GM23338 (cell line): ENCODE data around the gene CYTH3. TPM values are rescaled to one million over a fixed set of nuclear protein-coding genes. Genes with fewer than 3 reads are reported as not detected.

Experiments
- ATAC-seq: fragments of 200-7000 bp; cut with Tn5 transposase; 3 replicates; pipeline ENCODE4 v1.9.1; 2020
- DNase-seq: peaks from one replicate; pipeline ENCODE4 v3.0.0-alpha.2; 2015; ENCODE audit warnings: low spot score
- H2AFZ ChIP-seq: fragments of 200-600 bp; sonication (generic); 2 replicates; pipeline ENCODE4 v1.8.0; 2016; ENCODE audit warnings: antibody characterized with exemption, mild to moderate bottlenecking, moderate library complexity
- H3F3A ChIP-seq: fragments of 200-600 bp; sonication (generic); replicated peaks from 2 replicates; pipeline ENCODE4 v1.8.0; 2017; ENCODE audit warnings: antibody characterized with exemption, mixed run types, low read depth
- H3K27ac ChIP-seq: fragments of 200-600 bp; sonication (generic); 2 replicates; pipeline ENCODE4 v1.6.1; 2016; ENCODE audit warnings: low read depth
- H3K27me3 ChIP-seq: fragments of 200-600 bp; sonication (generic); 2 replicates; pipeline ENCODE4 v1.8.0; 2016; ENCODE audit warnings: mild to moderate bottlenecking, mixed run types, moderate library complexity; ENCODE audit not compliant: insufficient read depth
- H3K36me3 ChIP-seq: fragments of 200-600 bp; sonication (generic); 2 replicates; pipeline ENCODE4 v1.8.0; 2016; ENCODE audit warnings: mild to moderate bottlenecking; ENCODE audit not compliant: insufficient read depth
- H3K4me1 ChIP-seq: fragments of 200-600 bp; sonication (generic); 2 replicates; pipeline ENCODE4 v1.8.0; 2016; ENCODE audit warnings: mild to moderate bottlenecking, moderate library complexity; ENCODE audit not compliant: insufficient read depth
- H3K4me2 ChIP-seq: fragments of 200-600 bp; sonication (generic); 2 replicates; pipeline ENCODE4 v1.7.1; 2017; ENCODE audit warnings: mixed run types
- H3K4me3 ChIP-seq: fragments of 200-600 bp; sonication (generic); 2 replicates; pipeline ENCODE4 v1.6.1; 2016; ENCODE audit warnings: mixed run types
- H3K79me2 ChIP-seq: fragments of 200-600 bp; sonication (generic); replicated peaks from 2 replicates; pipeline ENCODE4 v1.8.0; 2017; ENCODE audit warnings: mild to moderate bottlenecking; ENCODE audit not compliant: insufficient read depth
- H3K9me2 ChIP-seq: fragments of 200-600 bp; sonication (generic); 2 replicates; pipeline ENCODE4 v1.8.0; 2017; ENCODE audit not compliant: insufficient read depth
- H4K20me1 ChIP-seq: fragments of 200-600 bp; sonication (generic); replicated peaks from 2 replicates; pipeline ENCODE4 v1.8.0; 2017; ENCODE audit warnings: mild to moderate bottlenecking; ENCODE audit not compliant: insufficient read depth
- H3K27ac Mint-ChIP-seq: 2 replicates; pipeline ENCODE4 v1.8.0; 2020; ENCODE audit warnings: inconsistent platforms, mild to moderate bottlenecking, moderate library complexity, mixed read lengths
- H3K27me3 Mint-ChIP-seq: 3 replicates; pipeline ENCODE4 v1.8.0; 2022; ENCODE audit warnings: low read depth, mild to moderate bottlenecking, moderate library complexity, mixed read lengths, inconsistent platforms; ENCODE audit not compliant: insufficient read depth, poor library complexity
- H3K36me3 Mint-ChIP-seq: 3 replicates; pipeline ENCODE4 v1.8.0; 2021; ENCODE audit warnings: low read depth, mild to moderate bottlenecking, inconsistent platforms, moderate library complexity, mixed read lengths
- H3K4me1 Mint-ChIP-seq: 3 replicates; pipeline ENCODE4 v1.8.0; 2020; ENCODE audit warnings: mild to moderate bottlenecking, inconsistent platforms, mixed read lengths
- H3K4me3 Mint-ChIP-seq: 3 replicates; pipeline ENCODE4 v1.8.0; 2021; ENCODE audit warnings: moderate library complexity, mild to moderate bottlenecking, inconsistent platforms, mixed read lengths
- H3K9me3 Mint-ChIP-seq: 3 replicates; pipeline ENCODE4 v1.8.0; 2020; ENCODE audit warnings: moderate library complexity, mild to moderate bottlenecking, inconsistent platforms, mixed read lengths
- CREB1 ChIP-seq: fragments of 250-450 bp; sonication (Bioruptor Pico); IDR thresholded peaks from 2 replicates; pipeline ENCODE4 v1.5.0; 2020; ENCODE audit warnings: low read depth, mild to moderate bottlenecking, moderate library complexity
- EZH2phosphoT487 ChIP-seq: fragments of 200-600 bp; sonication (generic); IDR thresholded peaks from one replicate; pipeline ENCODE4 v1.8.1; 2018; ENCODE audit warnings: antibody characterized with exemption; ENCODE audit not compliant: unreplicated experiment
- NANOG ChIP-seq: IDR thresholded peaks from 2 replicates; pipeline ENCODE4 v1.6.1; 2016; ENCODE audit warnings: antibody characterized with exemption, borderline replicate concordance
- POLR2AphosphoS5 ChIP-seq: IDR thresholded peaks from 2 replicates; pipeline ENCODE4 v1.6.1; 2016; ENCODE audit warnings: antibody characterized with exemption, low read depth
- STAT1 ChIP-seq: IDR thresholded peaks from one replicate; pipeline ENCODE4 v1.6.1; 2016; ENCODE audit warnings: antibody characterized with exemption; ENCODE audit not compliant: unreplicated experiment
- ZNF331 ChIP-seq: fragments of 250-450 bp; sonication (Bioruptor Pico); IDR thresholded peaks from 2 replicates; pipeline ENCODE4 v1.5.0; 2020; ENCODE audit warnings: low read depth, mild to moderate bottlenecking, moderate library complexity
- polyA plus RNA-seq: library from polyadenylated mRNA; unstranded; fragments of >200 nt; fragmentation: Nextera tagmentation; extraction: Ambion mirVana; gene quantifications from 2 replicates; pipeline ENCODE4 v1.2.1, GENCODE V29; 2016
- total RNA-seq: library from RNA; depleted of rRNA; stranded (reverse); fragments of >200 nt; shearing (Covaris generic); gene quantifications from 2 replicates; pipeline ENCODE4 v1.2.3, GENCODE V29; 2014
- TF ChIP-seq, protein P1 (sequence below): fragments of 250-450 bp; sonication (Bioruptor Pico); IDR thresholded peaks from 2 replicates; pipeline ENCODE4 v1.5.0; 2020; ENCODE audit warnings: mild to moderate bottlenecking, moderate library complexity
- TF ChIP-seq, protein P2 (sequence below): IDR thresholded peaks from one replicate; pipeline ENCODE4 v1.6.1; 2018; ENCODE audit warnings: antibody characterized with exemption; ENCODE audit not compliant: unreplicated experiment
- TF ChIP-seq, protein P3 (sequence below), 2 experiments: fragments of 200-600 bp in 1 of 2; sonication (generic) in 1 of 2; conservative IDR thresholded peaks; 2 replicates each; pipeline versions ENCODE4 v1.5.1 to v1.6.1; 2016 to 2017; ENCODE audit warnings: antibody characterized with exemption in 2 of 2, low read depth in 2 of 2, mild to moderate bottlenecking in 2 of 2, moderate library complexity in 1 of 2

Gene CYTH3
- total and polyA plus RNA-seq, 2 experiments from 2014 or later: 4.6 to 15.3 TPM

DNA sequence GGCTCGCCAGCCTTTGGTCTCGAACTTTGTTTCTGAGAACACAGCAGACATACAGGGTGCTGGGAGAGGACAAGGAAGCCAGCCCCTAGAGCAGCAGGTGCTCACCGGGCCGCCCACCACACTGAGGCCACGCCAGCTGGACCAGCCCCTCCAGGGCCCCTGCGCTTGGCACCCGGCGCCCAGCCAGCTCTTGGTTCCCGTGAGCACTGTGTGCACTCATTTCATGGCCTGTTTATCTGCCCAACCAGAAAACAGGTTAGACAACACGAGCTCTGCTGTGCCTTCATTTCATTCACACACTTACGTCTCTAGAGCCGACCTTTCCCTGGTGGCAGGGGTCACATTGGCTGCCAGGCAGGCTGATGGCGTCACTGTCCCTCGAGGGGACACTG, 104.0 kb downstream of the CYTH3 start:
- Mint-ChIP-seq H3K9me3 (no peaks in the 10 kb centered on the region), H3K27me3 (peaks cover 20% of the 10 kb centered on the region), H3K4me3 (no peak overlapping the region), H3K36me3 (peaks cover 5% of the 10 kb centered on the region; the same call in 2 of the 3 replicates), H3K27ac (peak overlapping the region; percentile 52; the same call in 1 of the 2 replicates), H3K4me1 (peaks cover 40% of the 10 kb centered on the region)
- Histone ChIP-seq H3K79me2 (no peaks in the 10 kb centered on the region), H2AFZ (no peak overlapping the region), H4K20me1 (no peaks in the 10 kb centered on the region), H3F3A (0 out of 2 replicates have a peak, but pooled peaks cover 3% of the 10 kb centered on the region), H3K4me1 (peaks cover 15% of the 10 kb centered on the region; the same call in 1 of the 2 replicates), H3K36me3 (no peaks in the 10 kb centered on the region), H3K4me2 (no peak overlapping the region), H3K27ac (no peak overlapping the region), H3K9me2 (no peaks in the 10 kb centered on the region), H3K27me3 (no peaks in the 10 kb centered on the region), H3K4me3 (no peak overlapping the region)
- no peak for ATAC-seq
- no peak for TF ChIP-seq POLR2AphosphoS5
- DNase-seq: no peak

DNA sequence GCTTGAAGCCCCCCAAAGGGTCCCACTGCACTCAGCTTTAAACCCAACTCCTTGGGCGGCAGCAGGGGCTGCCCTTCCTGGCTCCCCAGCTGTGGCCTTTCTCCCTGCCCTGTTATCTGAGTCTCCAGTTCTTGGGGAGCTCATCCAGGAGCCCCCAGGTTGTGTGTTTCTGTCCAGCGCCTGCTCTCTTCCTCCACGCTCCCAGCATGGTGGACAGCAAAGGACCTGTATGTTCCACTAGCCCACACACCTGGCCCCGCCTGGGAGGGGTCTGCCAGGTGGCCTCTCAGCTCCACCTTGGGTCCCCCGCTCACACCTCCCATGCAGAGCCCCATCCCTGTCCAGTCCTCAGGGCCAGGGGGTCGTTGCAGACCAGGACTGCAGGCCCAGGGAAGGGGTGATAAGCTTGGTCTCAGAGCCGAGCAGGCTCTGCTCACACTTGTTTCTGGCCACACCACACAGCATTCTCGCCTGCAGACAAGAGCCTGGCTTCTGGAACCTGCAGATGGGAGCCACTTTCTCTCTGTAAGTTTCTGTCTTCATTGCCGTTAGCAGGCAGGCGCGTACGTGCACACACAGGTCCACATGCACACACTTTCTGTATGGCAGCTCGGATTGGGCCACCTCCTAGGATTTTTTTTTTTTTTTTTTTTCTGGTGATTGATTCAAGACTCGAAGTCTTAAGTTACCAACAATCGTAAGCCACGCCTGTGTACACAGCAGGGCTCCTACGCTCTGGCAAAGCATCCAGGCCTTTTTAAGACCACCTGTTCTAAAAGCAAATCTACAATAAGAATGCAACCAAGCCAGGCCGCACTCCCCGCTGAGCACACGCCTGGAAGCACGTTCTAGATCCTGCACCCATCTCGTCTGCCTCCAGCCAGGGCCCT, 104.6 kb downstream of the CYTH3 start:
- H3F3A ChIP-seq: 0 out of 2 replicates have a peak, but pooled peaks cover 3% of the 10 kb centered on the region
- no peak overlapping the region for H3K4me3 Mint-ChIP-seq
- H3K27me3 Mint-ChIP-seq: peaks cover 20% of the 10 kb centered on the region
- peaks cover 5% of the 10 kb centered on the region; the same call in 2 of the 3 replicates for H3K36me3 Mint-ChIP-seq
- H3K36me3 ChIP-seq: no peaks in the 10 kb centered on the region
- H3K79me2 ChIP-seq: no peaks in the 10 kb centered on the region
- no peaks in the 10 kb centered on the region for H3K9me2 ChIP-seq
- H4K20me1 ChIP-seq: no peaks in the 10 kb centered on the region
- DNase-seq (no peak), ATAC-seq (no peak)
- no peaks in the 10 kb centered on the region for H3K9me3 Mint-ChIP-seq
- H3K4me2 ChIP-seq: no peak overlapping the region
- peaks cover 15% of the 10 kb centered on the region; the same call in 1 of the 2 replicates for H3K4me1 ChIP-seq
- H3K27me3 ChIP-seq: no peaks in the 10 kb centered on the region
- no peak overlapping the region for H2AFZ ChIP-seq
- peak overlapping the region; percentile 33; the same call in 1 of the 2 replicates for H3K27ac Mint-ChIP-seq
- peaks cover 34% of the 10 kb centered on the region for H3K4me1 Mint-ChIP-seq
- no peak overlapping the region for H3K27ac ChIP-seq
- no peak overlapping the region for H3K4me3 ChIP-seq
- TF ChIP-seq, protein P1, sequence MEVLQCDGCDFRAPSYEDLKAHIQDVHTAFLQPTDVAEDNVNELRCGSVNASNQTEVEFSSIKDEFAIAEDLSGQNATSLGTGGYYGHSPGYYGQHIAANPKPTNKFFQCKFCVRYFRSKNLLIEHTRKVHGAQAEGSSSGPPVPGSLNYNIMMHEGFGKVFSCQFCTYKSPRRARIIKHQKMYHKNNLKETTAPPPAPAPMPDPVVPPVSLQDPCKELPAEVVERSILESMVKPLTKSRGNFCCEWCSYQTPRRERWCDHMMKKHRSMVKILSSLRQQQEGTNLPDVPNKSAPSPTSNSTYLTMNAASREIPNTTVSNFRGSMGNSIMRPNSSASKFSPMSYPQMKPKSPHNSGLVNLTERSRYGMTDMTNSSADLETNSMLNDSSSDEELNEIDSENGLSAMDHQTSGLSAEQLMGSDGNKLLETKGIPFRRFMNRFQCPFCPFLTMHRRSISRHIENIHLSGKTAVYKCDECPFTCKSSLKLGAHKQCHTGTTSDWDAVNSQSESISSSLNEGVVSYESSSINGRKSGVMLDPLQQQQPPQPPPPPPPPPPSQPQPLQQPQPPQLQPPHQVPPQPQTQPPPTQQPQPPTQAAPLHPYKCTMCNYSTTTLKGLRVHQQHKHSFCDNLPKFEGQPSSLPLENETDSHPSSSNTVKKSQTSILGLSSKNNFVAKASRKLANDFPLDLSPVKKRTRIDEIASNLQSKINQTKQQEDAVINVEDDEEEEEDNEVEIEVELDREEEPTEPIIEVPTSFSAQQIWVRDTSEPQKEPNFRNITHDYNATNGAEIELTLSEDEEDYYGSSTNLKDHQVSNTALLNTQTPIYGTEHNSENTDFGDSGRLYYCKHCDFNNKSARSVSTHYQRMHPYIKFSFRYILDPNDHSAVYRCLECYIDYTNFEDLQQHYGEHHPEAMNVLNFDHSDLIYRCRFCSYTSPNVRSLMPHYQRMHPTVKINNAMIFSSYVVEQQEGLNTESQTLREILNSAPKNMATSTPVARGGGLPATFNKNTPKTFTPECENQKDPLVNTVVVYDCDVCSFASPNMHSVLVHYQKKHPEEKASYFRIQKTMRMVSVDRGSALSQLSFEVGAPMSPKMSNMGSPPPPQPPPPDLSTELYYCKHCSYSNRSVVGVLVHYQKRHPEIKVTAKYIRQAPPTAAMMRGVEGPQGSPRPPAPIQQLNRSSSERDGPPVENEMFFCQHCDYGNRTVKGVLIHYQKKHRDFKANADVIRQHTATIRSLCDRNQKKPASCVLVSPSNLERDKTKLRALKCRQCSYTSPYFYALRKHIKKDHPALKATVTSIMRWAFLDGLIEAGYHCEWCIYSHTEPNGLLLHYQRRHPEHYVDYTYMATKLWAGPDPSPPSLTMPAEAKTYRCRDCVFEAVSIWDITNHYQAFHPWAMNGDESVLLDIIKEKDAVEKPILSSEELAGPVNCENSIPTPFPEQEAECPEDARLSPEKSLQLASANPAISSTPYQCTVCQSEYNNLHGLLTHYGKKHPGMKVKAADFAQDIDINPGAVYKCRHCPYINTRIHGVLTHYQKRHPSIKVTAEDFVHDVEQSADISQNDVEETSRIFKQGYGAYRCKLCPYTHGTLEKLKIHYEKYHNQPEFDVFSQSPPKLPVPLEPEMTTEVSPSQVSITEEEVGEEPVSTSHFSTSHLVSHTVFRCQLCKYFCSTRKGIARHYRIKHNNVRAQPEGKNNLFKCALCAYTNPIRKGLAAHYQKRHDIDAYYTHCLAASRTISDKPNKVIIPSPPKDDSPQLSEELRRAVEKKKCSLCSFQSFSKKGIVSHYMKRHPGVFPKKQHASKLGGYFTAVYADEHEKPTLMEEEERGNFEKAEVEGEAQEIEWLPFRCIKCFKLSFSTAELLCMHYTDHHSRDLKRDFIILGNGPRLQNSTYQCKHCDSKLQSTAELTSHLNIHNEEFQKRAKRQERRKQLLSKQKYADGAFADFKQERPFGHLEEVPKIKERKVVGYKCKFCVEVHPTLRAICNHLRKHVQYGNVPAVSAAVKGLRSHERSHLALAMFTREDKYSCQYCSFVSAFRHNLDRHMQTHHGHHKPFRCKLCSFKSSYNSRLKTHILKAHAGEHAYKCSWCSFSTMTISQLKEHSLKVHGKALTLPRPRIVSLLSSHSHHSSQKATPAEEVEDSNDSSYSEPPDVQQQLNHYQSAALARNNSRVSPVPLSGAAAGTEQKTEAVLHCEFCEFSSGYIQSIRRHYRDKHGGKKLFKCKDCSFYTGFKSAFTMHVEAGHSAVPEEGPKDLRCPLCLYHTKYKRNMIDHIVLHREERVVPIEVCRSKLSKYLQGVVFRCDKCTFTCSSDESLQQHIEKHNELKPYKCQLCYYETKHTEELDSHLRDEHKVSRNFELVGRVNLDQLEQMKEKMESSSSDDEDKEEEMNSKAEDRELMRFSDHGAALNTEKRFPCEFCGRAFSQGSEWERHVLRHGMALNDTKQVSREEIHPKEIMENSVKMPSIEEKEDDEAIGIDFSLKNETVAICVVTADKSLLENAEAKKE (CRISPR knock-in tag): no peak
- TF ChIP-seq STAT1: no peak
- TF ChIP-seq, protein P2, sequence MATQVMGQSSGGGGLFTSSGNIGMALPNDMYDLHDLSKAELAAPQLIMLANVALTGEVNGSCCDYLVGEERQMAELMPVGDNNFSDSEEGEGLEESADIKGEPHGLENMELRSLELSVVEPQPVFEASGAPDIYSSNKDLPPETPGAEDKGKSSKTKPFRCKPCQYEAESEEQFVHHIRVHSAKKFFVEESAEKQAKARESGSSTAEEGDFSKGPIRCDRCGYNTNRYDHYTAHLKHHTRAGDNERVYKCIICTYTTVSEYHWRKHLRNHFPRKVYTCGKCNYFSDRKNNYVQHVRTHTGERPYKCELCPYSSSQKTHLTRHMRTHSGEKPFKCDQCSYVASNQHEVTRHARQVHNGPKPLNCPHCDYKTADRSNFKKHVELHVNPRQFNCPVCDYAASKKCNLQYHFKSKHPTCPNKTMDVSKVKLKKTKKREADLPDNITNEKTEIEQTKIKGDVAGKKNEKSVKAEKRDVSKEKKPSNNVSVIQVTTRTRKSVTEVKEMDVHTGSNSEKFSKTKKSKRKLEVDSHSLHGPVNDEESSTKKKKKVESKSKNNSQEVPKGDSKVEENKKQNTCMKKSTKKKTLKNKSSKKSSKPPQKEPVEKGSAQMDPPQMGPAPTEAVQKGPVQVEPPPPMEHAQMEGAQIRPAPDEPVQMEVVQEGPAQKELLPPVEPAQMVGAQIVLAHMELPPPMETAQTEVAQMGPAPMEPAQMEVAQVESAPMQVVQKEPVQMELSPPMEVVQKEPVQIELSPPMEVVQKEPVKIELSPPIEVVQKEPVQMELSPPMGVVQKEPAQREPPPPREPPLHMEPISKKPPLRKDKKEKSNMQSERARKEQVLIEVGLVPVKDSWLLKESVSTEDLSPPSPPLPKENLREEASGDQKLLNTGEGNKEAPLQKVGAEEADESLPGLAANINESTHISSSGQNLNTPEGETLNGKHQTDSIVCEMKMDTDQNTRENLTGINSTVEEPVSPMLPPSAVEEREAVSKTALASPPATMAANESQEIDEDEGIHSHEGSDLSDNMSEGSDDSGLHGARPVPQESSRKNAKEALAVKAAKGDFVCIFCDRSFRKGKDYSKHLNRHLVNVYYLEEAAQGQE: no peak
- TF ChIP-seq ZNF331 (CRISPR knock-in tag): no peak
- TF ChIP-seq, protein P3, sequence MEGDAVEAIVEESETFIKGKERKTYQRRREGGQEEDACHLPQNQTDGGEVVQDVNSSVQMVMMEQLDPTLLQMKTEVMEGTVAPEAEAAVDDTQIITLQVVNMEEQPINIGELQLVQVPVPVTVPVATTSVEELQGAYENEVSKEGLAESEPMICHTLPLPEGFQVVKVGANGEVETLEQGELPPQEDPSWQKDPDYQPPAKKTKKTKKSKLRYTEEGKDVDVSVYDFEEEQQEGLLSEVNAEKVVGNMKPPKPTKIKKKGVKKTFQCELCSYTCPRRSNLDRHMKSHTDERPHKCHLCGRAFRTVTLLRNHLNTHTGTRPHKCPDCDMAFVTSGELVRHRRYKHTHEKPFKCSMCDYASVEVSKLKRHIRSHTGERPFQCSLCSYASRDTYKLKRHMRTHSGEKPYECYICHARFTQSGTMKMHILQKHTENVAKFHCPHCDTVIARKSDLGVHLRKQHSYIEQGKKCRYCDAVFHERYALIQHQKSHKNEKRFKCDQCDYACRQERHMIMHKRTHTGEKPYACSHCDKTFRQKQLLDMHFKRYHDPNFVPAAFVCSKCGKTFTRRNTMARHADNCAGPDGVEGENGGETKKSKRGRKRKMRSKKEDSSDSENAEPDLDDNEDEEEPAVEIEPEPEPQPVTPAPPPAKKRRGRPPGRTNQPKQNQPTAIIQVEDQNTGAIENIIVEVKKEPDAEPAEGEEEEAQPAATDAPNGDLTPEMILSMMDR (conservative IDR thresholded peaks at IDR 0.05; ENCODE audit: low read depth in 2 of 2): no peak
- no peak for TF ChIP-seq NANOG
- no peak for TF ChIP-seq CREB1 (CRISPR knock-in tag)
- no peak for TF ChIP-seq EZH2phosphoT487
